Natural killer cell treated with Interleukin-12 subunit alpha and Interleukin-12 subunit beta and Interleukin-15 and Interleukin-18, amount 100 ng/mL, for 72 hours (primary cell): ENCODE measurements around the gene PDZD8. TPM values are rescaled to one million over a fixed set of nuclear protein-coding genes. Genes with fewer than 3 reads are reported as not detected.
"Not testable (repeated sequence)": the region's sequence is repeated elsewhere in the genome, so short reads cannot be mapped to it uniquely, and the experiment has no call there.

Source experiments
- ATAC-seq, 2 donors: fragments of 150-1000 bp; cut with Tn5 transposase in 1 of 2; sonication (Bioruptor Pico), chemical (Tn5 transposase) in 1 of 2; 2 replicates each; pipeline ENCODE4 v1.10.0; 2021
- DNase-seq: peaks from one replicate; pipeline ENCODE4 v3.0.0; 2022; ENCODE audit warnings: low spot score
- H3K27ac Mint-ChIP-seq, 2 donors: 1 replicate in 1 of 2; 2 replicates in 1 of 2; pipeline ENCODE4 v1.8.0; 2022; ENCODE audit warnings: mixed read lengths in 2 of 2, mild to moderate bottlenecking in 1 of 2, moderate library complexity in 1 of 2
- H3K27me3 Mint-ChIP-seq, 2 donors: 1 replicate in 1 of 2; 2 replicates in 1 of 2; pipeline ENCODE4 v1.8.0; 2022; ENCODE audit warnings: mixed read lengths in 2 of 2
- H3K36me3 Mint-ChIP-seq: one replicate; pipeline ENCODE4 v1.8.0; 2022; ENCODE audit warnings: mixed read lengths
- H3K4me1 Mint-ChIP-seq, 2 donors: 1 replicate in 1 of 2; 2 replicates in 1 of 2; pipeline ENCODE4 v1.8.0; 2022; ENCODE audit warnings: low read depth in 2 of 2, mixed read lengths in 2 of 2, mild to moderate bottlenecking in 1 of 2
- H3K4me3 Mint-ChIP-seq: one replicate; pipeline ENCODE4 v1.8.0; 2022; ENCODE audit warnings: mixed read lengths
- H3K9me3 Mint-ChIP-seq: 2 replicates; pipeline ENCODE4 v1.8.0; 2022; ENCODE audit warnings: mixed read lengths
- total RNA-seq, 2 donors: library from RNA; stranded (reverse); gene quantifications; one replicate each; pipeline ENCODE4 v1.2.3, GENCODE V29; 2022

The PDZD8 gene
- total RNA-seq, 2 donors from 2014 or later: 26.0 to 39.5 TPM

- Mint-ChIP-seq H3K27me3 (peaks cover 35 to 36% of the 10 kb centered on the region in 2 donors), H3K27ac (no peak overlapping the region), H3K36me3 (no peaks in the 10 kb centered on the region), H3K9me3 (no peaks in the 10 kb centered on the region), H3K4me1 (peaks cover 4 to 6% of the 10 kb centered on the region in 2 donors), H3K4me3 (no peak overlapping the region)
- no peak for DNase-seq
- no peak for ATAC-seq
Measured at GRCh38 chr10:117246997-117247671, 128.1 kb downstream of the PDZD8 start.

DNA sequence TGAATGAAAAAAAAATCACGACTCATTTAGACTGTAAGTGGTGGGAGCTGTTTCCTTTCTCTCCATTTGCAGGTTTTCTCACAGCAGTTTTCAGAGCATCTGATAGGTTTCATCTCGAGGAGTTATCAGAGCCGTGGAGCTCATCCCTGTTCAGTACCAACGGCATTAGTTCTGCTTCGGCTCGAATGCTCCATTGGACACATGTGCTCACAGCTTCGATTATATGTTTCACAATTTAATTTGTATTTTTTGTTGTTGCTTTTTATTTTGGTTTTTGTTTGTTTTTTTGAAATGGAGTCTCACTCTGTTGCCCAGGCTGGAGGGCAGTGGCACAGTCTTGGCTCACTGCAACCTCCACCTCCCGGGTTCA is 132.8 kb downstream of the PDZD8 start:
- Mint-ChIP-seq H3K4me3 (no peak overlapping the region), H3K9me3 (no peaks in the 10 kb centered on the region), H3K4me1 (peaks cover 2 to 4% of the 10 kb centered on the region in 2 donors), H3K36me3 (no peaks in the 10 kb centered on the region), H3K27ac (no peak overlapping the region), H3K27me3 (peaks cover 31 to 42% of the 10 kb centered on the region in 2 donors)
- ATAC-seq (no peak), DNase-seq (no peak)

- no peaks in the 10 kb centered on the region for H3K9me3 Mint-ChIP-seq
- peaks cover 31 to 42% of the 10 kb centered on the region in 2 donors for H3K27me3 Mint-ChIP-seq
- no peaks in the 10 kb centered on the region for H3K36me3 Mint-ChIP-seq
- H3K4me1 Mint-ChIP-seq: peaks cover 5 to 6% of the 10 kb centered on the region in 2 donors
- DNase-seq (no peak), ATAC-seq (peak; percentile 31 to 45)
- H3K4me3 Mint-ChIP-seq: no peak overlapping the region
- no peak overlapping the region for H3K27ac Mint-ChIP-seq
Measured at GRCh38 chr10:117241541-117242462, 133.4 kb downstream of the PDZD8 start.

GRCh38 chr10:117240621-117241529 is 134.4 kb downstream of the PDZD8 start, which contains the start of gene SLC18A2:
Gene SLC18A2, plus strand, starts transcription at chr10:117241114. Its CDS starts 580 bp downstream, at chr10:117241694.
- Mint-ChIP-seq H3K27ac (no peak within 1 kb of the TSS), H3K9me3 (no peaks in the 10 kb centered on the region), H3K4me1 (peaks cover 5 to 6% of the 10 kb centered on the region in 2 donors), H3K27me3 (peaks cover 36 to 42% of the 10 kb centered on the region in 2 donors), H3K36me3 (no peaks in the 10 kb centered on the region), H3K4me3 (no peak within 1 kb of the TSS)
- DNase-seq: no peak
- peak; percentile 11 to 22 for ATAC-seq

GRCh38 chr10:117239721-117240620 is 135.3 kb downstream of the PDZD8 start:
- Mint-ChIP-seq H3K27me3 (peaks cover 33 to 36% of the 10 kb centered on the region in 2 donors), H3K4me1 (peaks cover 5 to 6% of the 10 kb centered on the region in 2 donors), H3K9me3 (no peaks in the 10 kb centered on the region), H3K36me3 (no peaks in the 10 kb centered on the region), H3K27ac (no peak overlapping the region), H3K4me3 (no peak overlapping the region)
- DNase-seq (no peak), ATAC-seq (no peak)

DNA sequence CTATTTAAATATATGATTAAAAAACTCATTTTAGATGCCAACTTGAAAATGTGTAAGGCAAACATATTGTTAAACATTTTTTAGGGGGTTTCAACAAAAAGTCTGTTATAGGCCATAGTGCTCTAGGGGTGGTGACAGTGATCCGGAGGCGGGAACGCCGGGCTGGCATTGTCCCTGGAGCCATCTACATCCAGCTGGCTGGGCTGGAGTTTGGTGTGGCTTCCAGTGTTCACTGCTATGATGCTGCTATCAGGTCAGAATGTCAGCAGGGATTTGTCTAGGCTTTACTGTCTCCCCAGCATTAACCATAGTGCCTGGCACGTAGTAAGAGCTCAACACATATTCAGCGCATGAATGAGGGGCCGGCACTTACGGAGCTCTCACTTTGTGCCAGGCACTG is 136.2 kb downstream of the PDZD8 start:
- DNase-seq (no peak), ATAC-seq (no peak)
- H3K4me3 Mint-ChIP-seq: no peak overlapping the region
- no peak overlapping the region for H3K27ac Mint-ChIP-seq
- H3K4me1 Mint-ChIP-seq: peaks cover 5 to 6% of the 10 kb centered on the region in 2 donors
- peaks cover 30 to 37% of the 10 kb centered on the region in 2 donors for H3K27me3 Mint-ChIP-seq
- no peaks in the 10 kb centered on the region for H3K36me3 Mint-ChIP-seq
- H3K9me3 Mint-ChIP-seq: no peaks in the 10 kb centered on the region

GRCh38 chr10:117237401-117237991 is 137.7 kb downstream of the PDZD8 start:
- Mint-ChIP-seq H3K4me1 (peaks cover 5 to 6% of the 10 kb centered on the region in 2 donors), H3K4me3 (no peak overlapping the region), H3K36me3 (no peaks in the 10 kb centered on the region), H3K9me3 (no peaks in the 10 kb centered on the region), H3K27me3 (peaks cover 30 to 33% of the 10 kb centered on the region in 2 donors), H3K27ac (no peak overlapping the region)
- DNase-seq: no peak
- no peak for ATAC-seq

DNA sequence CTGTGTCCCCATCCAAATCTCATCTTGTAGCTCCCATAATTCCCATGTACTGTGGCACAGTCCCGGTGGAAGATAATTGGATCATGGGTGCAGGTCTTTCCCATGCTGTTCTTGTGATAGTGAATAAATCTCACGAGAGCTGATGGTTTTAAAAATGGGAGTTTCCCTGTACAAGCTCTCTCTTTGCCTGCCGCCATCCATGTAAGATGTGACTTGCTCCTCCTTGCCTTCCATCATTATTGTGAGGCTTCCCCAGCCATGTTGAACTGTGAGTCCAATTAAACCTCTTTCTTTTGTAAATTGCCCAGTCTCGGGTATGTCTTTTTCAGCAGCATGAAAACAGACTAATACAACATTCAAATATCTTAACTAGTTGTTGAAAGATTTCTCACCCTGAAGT is 145.1 kb downstream of the PDZD8 start:
- not testable (repeated sequence) for H3K27ac Mint-ChIP-seq, H3K4me1 Mint-ChIP-seq, DNase-seq, ATAC-seq, H3K36me3 Mint-ChIP-seq, H3K9me3 Mint-ChIP-seq, H3K4me3 Mint-ChIP-seq
- H3K27me3 Mint-ChIP-seq: peaks cover 31 to 56% of the 10 kb centered on the region in 2 donors

- Mint-ChIP-seq H3K27ac (no peak overlapping the region), H3K27me3 (peaks cover 29 to 46% of the 10 kb centered on the region in 2 donors), H3K9me3 (no peaks in the 10 kb centered on the region), H3K4me1 (no peaks in the 10 kb centered on the region), H3K36me3 (no peaks in the 10 kb centered on the region), H3K4me3 (no peak overlapping the region)
- no peak for DNase-seq
- no peak for ATAC-seq
Measured at GRCh38 chr10:117228210-117228609, 147.0 kb downstream of the PDZD8 start.

Other genes with a start within 250 kb of the PDZD8 start
- not detected for gene VAX1, start 237.2 kb downstream of the PDZD8 start, total RNA-seq
- not detected for gene KCNK18, start 178.0 kb downstream of the PDZD8 start, total RNA-seq
- gene SLC18A2, start 134.3 kb downstream of the PDZD8 start, total RNA-seq: under 1 TPM in 1 of 2 donors, not detected in 1; 0.59 TPM
- gene EMX2, start 167.3 kb upstream of the PDZD8 start, total RNA-seq: not detected